ENCODE results near the gene DLG1.
A peak's percentile ranks its signal among the peaks of the same experiment; 100 is the strongest.

The DLG1 gene

DNA sequence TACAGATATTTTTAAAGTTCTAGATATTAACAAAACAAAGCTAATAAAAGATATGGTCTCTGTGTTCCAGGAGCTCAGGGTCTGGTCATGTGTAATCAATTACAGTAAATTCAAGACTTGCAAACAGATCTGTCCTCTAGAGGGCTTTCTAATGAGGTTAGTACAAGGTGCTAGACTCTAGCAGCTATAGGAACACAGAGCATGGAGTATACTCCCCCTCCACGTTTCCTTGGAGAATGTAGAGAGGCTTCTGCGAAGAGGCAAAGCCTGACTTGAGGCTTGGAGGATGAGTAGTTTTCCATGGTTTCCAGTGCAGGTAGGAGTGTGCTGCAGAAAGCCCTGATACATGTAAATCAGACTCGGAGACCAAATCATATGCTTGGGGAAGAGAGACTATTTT lies 32.7 kb upstream of the DLG1 start:
- H3K36me3 Mint-ChIP-seq (ENCODE audit: low read depth), result no peaks in the 10 kb centered on the region

DNA sequence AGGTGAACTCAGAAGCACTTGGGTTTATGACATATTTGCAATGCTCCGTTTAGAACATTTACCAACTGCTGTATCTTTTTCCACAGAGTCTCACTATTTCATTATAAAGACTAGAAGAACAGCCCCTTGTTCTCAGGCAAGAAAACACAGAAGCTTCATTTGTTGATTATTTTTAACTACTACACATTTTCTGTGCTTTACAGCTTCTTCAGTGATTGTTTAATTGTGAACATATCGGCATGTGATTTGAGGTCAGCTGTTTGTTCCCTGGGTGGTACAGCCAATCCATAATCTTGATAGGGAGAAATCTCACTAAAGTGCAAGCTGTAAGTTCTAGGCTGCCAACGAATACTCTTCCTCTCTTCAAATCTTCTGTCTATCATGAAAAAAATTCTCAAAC lies 31.0 kb upstream of the DLG1 start:
- peaks cover 20% of the 10 kb centered on the region for H3K27me3 Mint-ChIP-seq
- DNase-seq, result no peak

More for the DNA sequence above, 32.7 kb upstream of the DLG1 start:
- Mint-ChIP-seq H3K27ac (no peak overlapping the region), H3K27me3 (peaks cover 20% of the 10 kb centered on the region), H3K4me1 (ENCODE audit: low read depth) (peaks cover 2% of the 10 kb centered on the region), H3K9me3 (no peaks in the 10 kb centered on the region), H3K4me3 (no peak overlapping the region)
- DNase-seq, result no peak

DNA sequence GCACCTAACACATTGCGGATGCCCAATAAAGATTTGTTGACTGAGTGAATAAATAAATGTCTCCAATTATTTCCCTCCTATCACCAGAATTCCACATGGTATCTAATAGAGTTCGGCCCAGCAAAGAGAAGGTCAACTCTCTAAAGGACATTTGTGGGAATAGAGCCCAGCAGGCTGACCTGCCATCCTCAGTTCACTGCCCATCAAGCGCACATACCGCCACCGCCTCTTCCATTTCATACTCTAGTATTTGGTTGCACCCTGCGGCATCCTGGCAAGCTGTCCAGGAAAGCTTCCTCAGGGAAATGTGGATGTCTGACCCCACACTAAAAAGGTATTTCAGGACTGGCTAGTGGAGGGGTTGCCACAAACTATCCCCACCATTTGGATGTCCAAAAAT lies 29.8 kb upstream of the DLG1 start:
- no peaks in the 10 kb centered on the region for H3K36me3 Mint-ChIP-seq (ENCODE audit: low read depth)
- no peak for DNase-seq
- H3K9me3 Mint-ChIP-seq, result no peaks in the 10 kb centered on the region
- peaks cover 8% of the 10 kb centered on the region for H3K4me1 Mint-ChIP-seq (ENCODE audit: low read depth)
- H3K4me3 Mint-ChIP-seq, result no peak overlapping the region
- H3K27ac Mint-ChIP-seq, result no peak overlapping the region
- H3K27me3 Mint-ChIP-seq, result peaks cover 22% of the 10 kb centered on the region

More for the DNA sequence above, 31.0 kb upstream of the DLG1 start:
- H3K4me1 Mint-ChIP-seq (ENCODE audit: low read depth), result peaks cover 8% of the 10 kb centered on the region
- H3K4me3 Mint-ChIP-seq, result no peak overlapping the region
- H3K27ac Mint-ChIP-seq, result no peak overlapping the region
- no peaks in the 10 kb centered on the region for H3K36me3 Mint-ChIP-seq (ENCODE audit: low read depth)
- no peaks in the 10 kb centered on the region for H3K9me3 Mint-ChIP-seq

DNA sequence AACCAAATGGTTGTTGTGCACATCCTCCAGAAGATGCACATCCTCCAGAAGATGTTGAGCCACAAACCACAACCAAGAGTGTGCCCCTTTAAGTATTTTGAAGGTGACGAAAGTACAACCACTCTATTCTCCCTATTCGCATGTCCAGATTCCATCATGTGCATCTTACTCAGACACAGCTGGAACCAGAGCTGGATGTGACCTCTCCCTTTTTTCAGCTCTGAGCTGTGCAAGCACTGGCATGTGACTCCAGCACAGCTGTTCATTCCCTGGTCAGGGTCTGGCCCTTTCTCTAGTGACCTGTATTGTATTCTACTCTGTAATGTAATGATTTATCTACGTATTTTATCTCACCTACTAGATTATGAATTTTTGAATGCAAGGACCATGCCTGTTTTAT lies 29.3 kb upstream of the DLG1 start:
- no peak for DNase-seq
- Mint-ChIP-seq H3K36me3 (ENCODE audit: low read depth) (no peaks in the 10 kb centered on the region), H3K27me3 (peaks cover 23% of the 10 kb centered on the region), H3K9me3 (no peaks in the 10 kb centered on the region), H3K4me3 (no peak overlapping the region), H3K27ac (no peak overlapping the region), H3K4me1 (ENCODE audit: low read depth) (peaks cover 8% of the 10 kb centered on the region)

DNA sequence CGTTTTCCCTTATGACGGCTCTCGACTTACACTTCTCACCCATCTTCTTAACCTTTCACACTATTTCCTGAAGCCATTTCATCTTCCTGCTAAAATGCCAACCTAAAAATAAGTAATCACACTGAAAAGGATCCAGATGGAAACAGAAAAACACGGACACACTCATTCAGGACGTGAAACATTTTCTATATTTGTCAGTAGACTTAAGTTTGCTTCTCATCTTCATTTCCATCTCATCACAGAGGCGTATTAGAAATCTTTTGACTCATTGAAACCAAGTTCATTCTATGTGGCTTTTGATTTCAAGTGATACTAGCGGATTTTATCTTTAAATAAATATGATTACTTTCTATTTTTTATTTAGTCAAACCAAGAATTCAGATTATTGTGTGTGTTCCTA lies 27.4 kb upstream of the DLG1 start:
- Mint-ChIP-seq H3K9me3 (no peaks in the 10 kb centered on the region), H3K27ac (peak overlapping the region; percentile 27), H3K36me3 (ENCODE audit: low read depth) (no peaks in the 10 kb centered on the region), H3K27me3 (peaks cover 29% of the 10 kb centered on the region), H3K4me3 (no peak overlapping the region), H3K4me1 (ENCODE audit: low read depth) (peaks cover 8% of the 10 kb centered on the region)
- no peak for DNase-seq

DNA sequence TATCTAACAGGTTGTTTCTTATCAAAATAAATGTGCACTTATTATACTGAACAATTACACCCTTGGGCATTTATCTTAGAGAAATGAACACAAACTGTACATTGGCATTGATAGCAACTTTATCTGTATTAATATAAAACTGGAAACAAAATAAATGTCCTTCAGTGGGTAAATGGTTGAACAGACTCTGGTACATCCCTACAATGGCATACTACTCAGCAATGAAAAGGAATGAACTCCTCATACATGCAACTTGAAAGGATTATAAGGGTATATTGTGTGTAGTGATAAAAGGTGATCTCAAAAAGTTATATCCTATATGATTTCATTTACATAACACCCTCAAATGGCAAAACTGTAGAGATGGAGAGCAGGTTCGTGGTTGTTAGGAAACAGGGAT lies 23.7 kb upstream of the DLG1 start:
- Mint-ChIP-seq H3K4me3 (no peak overlapping the region), H3K36me3 (ENCODE audit: low read depth) (no peaks in the 10 kb centered on the region), H3K9me3 (no peaks in the 10 kb centered on the region), H3K27me3 (peaks cover 23% of the 10 kb centered on the region), H3K4me1 (ENCODE audit: low read depth) (peaks cover 8% of the 10 kb centered on the region), H3K27ac (no peak overlapping the region)
- no peak for DNase-seq

DNA sequence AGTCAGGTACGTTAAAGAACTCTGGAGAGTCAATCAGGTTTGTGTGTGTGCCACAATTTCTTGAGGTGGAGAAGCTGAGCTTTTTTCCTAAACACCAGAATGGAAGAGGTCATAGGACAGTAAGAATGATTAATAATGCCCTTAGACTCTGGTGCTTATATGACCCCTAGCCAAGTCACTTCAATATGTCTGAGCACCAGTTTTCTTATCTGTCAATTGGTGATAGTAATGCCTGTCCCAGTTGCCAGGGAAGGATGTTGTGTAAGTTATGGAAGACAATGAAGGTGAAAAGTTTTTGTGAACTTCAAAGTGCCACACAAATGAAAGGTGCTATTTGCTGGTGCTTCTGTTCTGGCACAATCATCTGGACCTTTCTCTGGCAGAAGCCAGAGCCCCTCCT lies 22.2 kb upstream of the DLG1 start:
- Mint-ChIP-seq H3K4me3 (no peak overlapping the region), H3K9me3 (no peaks in the 10 kb centered on the region), H3K27ac (no peak overlapping the region), H3K36me3 (ENCODE audit: low read depth) (no peaks in the 10 kb centered on the region), H3K27me3 (peaks cover 29% of the 10 kb centered on the region), H3K4me1 (ENCODE audit: low read depth) (peaks cover 4% of the 10 kb centered on the region)
- DNase-seq, result no peak

DNA sequence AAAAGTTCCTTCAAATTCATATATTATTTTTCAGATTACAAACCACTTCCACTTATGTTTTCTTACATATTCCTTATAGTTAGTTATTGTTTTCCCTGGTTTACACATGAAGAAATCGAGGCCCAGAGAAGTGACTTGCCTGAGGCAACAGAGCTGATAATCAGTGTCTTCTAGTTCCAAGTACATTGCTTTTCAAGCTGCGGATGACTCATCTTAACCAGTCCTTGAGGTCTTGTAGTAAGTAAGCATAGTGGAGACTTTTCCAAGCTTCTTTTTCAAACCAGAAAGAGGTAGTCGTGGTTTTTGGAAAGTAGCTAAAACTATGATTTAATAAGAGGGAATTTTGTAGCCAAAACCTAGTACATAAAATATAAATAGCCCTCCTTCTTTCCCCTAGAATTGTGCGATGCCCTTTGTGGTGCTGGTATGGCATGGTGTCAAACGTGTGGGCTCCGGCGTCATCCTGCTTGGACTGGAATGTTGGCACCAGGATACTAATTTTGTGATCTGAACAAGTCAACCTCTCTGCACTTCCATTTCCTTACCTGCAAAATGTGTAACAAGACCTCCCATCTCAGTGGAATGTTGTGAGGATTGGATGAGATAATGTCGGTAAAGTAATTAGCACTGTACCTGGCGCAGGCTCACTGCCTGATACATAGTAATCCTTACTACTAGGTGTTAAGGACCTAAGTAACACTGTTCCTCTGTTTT lies 19.0 kb upstream of the DLG1 start:
- peaks cover 2% of the 10 kb centered on the region for H3K9me3 Mint-ChIP-seq
- peaks cover 35% of the 10 kb centered on the region for H3K27me3 Mint-ChIP-seq
- no peak for DNase-seq
- H3K36me3 Mint-ChIP-seq (ENCODE audit: low read depth), result no peaks in the 10 kb centered on the region
- H3K4me3 Mint-ChIP-seq, result no peak overlapping the region
- no peak overlapping the region for H3K27ac Mint-ChIP-seq
- peaks cover 2% of the 10 kb centered on the region for H3K4me1 Mint-ChIP-seq (ENCODE audit: low read depth)

DNA sequence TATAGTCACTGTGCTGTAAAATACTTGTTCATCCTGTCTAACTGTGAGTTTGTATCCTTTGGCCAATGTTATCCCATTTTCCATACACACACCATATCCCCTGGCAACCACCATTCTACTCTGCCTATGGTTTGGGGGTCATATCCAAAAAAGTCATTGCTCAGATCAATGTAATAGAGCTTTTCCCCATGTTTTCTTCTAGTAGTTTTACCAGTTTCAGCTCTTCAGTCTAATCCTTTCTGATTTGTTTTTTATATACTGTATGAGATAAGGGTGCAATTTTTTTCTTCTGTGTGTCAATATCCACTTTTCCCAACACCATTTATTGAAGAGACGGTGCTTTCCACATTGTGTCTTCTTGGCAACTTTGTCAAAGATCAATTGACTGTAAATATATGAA lies 14.0 kb upstream of the DLG1 start:
- DNase-seq, result no peak
- Mint-ChIP-seq H3K27me3 (peaks cover 23% of the 10 kb centered on the region), H3K36me3 (ENCODE audit: low read depth) (no peaks in the 10 kb centered on the region), H3K9me3 (peaks cover 4% of the 10 kb centered on the region), H3K4me1 (ENCODE audit: low read depth) (peaks cover 24% of the 10 kb centered on the region), H3K4me3 (no peak overlapping the region), H3K27ac (no peak overlapping the region)

DNA sequence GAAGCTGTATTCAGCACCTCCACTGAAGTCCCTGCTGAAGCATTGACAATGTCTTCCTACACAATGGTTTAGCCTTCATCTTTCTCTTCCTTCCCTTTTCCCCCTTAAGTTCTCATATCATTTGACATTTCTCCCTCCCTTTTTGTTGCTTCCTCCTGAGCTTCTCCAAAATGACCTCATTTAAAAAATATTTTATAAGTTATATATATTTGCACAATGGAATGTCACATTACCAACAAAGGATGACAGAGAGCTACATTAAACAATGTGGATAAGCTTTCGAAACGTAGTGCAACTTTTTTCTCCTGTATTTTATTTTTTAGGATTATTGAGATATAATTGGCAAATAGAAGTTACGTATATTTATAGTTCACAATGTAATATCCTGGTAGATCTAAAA lies 13.2 kb upstream of the DLG1 start:
- H3K4me1 Mint-ChIP-seq (ENCODE audit: low read depth), result peaks cover 23% of the 10 kb centered on the region
- H3K27ac Mint-ChIP-seq, result no peak overlapping the region
- no peaks in the 10 kb centered on the region for H3K36me3 Mint-ChIP-seq (ENCODE audit: low read depth)
- H3K27me3 Mint-ChIP-seq, result peaks cover 23% of the 10 kb centered on the region
- DNase-seq, result no peak
- no peak overlapping the region for H3K4me3 Mint-ChIP-seq
- peaks cover 4% of the 10 kb centered on the region for H3K9me3 Mint-ChIP-seq

DNA sequence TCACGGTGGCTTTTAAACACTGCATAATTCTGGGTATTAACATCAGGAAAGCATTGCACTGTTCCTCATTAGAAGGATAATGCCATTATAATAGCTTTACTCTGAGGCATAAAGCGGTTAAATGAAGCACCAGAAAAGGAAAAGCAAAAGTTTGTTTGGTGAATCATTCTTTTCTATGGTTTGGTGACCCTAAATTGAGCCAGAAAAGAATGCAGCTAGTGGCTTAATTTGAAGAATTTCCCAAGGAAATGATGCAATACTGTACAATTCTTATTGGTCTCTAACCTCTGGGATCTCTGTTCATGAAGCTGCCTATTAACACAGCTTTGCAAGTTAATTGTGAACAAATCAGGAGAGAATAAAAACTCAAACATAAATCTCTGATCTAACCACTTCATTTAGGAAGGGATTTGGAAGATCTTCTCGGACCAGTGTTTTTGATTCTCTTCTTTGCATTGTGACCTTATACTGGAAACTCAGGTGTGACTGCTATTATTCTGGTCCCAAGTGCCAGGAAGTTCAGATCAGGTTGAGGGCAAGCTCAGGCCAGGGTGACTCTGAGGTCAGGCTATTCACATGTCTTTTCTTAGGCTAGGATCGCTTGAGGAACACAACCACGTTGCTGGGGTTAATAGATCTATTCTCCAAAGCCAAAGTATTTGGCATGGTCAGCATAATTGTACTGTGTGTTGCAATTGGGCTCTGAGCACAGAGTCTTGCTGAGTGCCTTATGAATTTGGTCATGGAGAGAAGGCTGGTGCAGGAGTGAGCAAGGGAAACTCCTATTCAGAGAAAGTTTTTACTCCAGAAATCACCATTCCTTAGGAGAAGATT lies 11.3 kb upstream of the DLG1 start:
- Mint-ChIP-seq H3K4me3 (no peak overlapping the region), H3K27ac (peak overlapping the region; percentile 22), H3K27me3 (peaks cover 14% of the 10 kb centered on the region), H3K9me3 (peaks cover 4% of the 10 kb centered on the region), H3K36me3 (ENCODE audit: low read depth) (no peaks in the 10 kb centered on the region), H3K4me1 (ENCODE audit: low read depth) (peaks cover 32% of the 10 kb centered on the region)
- DNase-seq, result no peak

DNA sequence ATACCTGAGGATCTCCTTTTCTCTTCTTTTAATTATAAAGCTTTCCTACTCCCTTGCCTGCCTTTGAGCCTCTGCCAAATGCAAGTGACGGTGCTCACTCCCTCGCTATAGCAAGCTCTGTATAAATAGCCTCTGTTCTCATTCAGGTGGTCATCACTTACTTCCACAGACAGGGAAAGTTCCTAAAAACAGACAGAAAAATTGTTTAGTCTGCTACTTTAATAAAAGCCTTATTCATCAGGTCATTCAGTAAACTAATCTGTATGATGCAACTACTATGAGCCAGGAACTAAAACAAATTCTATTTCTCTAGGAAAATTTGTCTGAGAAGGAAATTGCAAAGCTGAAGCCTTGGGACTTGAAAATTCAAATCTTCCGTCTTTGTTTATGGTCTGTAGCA lies 10.2 kb upstream of the DLG1 start:
- Mint-ChIP-seq H3K27me3 (peaks cover 10% of the 10 kb centered on the region), H3K4me3 (no peak overlapping the region), H3K27ac (no peak overlapping the region), H3K9me3 (peaks cover 4% of the 10 kb centered on the region), H3K4me1 (ENCODE audit: low read depth) (peaks cover 32% of the 10 kb centered on the region), H3K36me3 (ENCODE audit: low read depth) (no peaks in the 10 kb centered on the region)
- DNase-seq, result no peak

DNA sequence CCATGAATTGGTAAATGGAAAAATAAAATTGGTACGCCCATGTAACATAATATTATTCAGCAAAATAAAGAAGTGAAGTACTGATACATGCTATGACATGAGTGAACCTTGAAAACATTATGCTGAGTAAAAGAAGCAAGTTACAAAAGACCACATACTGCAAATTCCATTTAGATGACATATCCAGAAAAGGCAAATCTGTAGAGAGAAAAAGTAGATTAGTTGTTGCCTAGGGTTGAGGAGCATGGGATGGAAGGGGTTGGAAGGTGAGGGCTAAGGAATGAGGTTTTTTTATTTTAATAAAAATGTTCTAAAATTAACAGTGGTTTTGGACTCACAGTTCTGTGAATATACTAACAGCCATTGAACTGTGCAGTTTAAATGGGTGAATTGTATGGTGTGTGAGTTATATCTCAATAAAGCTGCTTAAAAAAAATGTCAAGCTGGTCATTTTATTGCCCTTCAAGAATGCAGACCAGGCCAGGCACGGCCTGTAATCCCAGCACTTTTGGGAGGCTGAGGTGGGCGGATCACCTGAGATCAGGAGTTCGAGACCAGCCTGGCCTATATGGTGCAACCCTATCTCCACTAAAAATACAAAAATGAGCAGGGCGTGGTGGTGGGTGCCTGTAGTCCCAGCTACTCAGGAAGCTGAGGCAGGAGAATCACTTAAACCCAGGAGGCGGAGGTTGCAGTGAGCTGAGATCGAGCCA lies 8.1 kb upstream of the DLG1 start:
- H3K9me3 Mint-ChIP-seq, result no peaks in the 10 kb centered on the region
- DNase-seq, result no peak
- no peaks in the 10 kb centered on the region for H3K36me3 Mint-ChIP-seq (ENCODE audit: low read depth)
- no peak overlapping the region for H3K27ac Mint-ChIP-seq
- H3K4me1 Mint-ChIP-seq (ENCODE audit: low read depth), result peaks cover 32% of the 10 kb centered on the region
- H3K4me3 Mint-ChIP-seq, result no peak overlapping the region
- peaks cover 14% of the 10 kb centered on the region for H3K27me3 Mint-ChIP-seq

DNA sequence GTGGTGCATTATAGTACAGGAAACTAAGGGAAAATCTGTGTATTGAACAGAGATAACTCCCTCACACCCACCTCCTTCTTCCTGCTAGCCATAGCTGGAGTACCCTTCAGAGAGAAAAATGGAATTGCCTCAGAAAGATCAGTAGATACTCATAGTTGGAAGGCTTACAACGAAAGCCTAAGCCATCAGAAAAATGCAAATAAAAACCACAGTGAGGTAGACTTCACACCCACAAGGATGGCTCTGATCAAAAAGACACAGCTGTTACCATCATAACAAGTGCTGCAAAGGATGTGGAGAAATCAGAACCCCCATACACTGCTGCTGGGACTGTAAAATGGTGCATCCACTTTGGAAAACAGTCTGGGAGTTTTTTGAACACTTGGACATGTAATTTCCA lies 7.4 kb upstream of the DLG1 start:
- Mint-ChIP-seq H3K36me3 (ENCODE audit: low read depth) (no peaks in the 10 kb centered on the region), H3K9me3 (no peaks in the 10 kb centered on the region), H3K4me3 (no peak overlapping the region), H3K27me3 (peaks cover 17% of the 10 kb centered on the region), H3K4me1 (ENCODE audit: low read depth) (peaks cover 26% of the 10 kb centered on the region), H3K27ac (peak overlapping the region; percentile 5)
- no peak for DNase-seq

DNA sequence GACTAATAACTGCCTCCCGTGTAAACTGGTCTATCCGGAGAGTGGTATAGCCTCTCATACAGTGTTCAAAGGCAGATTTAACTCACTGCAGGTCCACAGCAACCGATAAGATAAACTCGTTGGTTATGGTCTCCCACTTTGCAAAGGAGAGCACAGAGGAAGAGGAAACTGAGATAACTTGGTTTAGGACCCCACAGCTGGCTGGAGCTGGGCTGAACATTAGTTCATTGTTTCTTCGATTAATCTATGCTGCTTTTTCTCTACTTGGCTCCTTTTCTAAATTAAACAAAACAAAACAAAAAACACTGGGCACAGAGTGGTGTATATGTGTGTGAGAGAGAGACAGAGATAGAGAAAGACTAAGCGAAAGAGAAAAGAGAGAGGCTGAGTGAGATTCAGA lies 5.0 kb upstream of the DLG1 start:
- peaks cover 32% of the 10 kb centered on the region for H3K27me3 Mint-ChIP-seq
- H3K9me3 Mint-ChIP-seq, result no peaks in the 10 kb centered on the region
- H3K4me3 Mint-ChIP-seq, result no peak overlapping the region
- no peaks in the 10 kb centered on the region for H3K36me3 Mint-ChIP-seq (ENCODE audit: low read depth)
- no peak for DNase-seq
- no peak overlapping the region for H3K27ac Mint-ChIP-seq
- peaks cover 22% of the 10 kb centered on the region for H3K4me1 Mint-ChIP-seq (ENCODE audit: low read depth)

Data from activated T-cell treated with anti-CD3 and anti-CD28 coated beads, Interleukin-2, amount 50 U/mL, for 24 hours (primary cell).